Measurements from ENCODE around the gene RPS16. TPM values are rescaled to one million over a fixed set of nuclear protein-coding genes. Genes with fewer than 3 reads are reported as not detected.

The RPS16 gene
- total RNA-seq, 1 donor from 2014 or later = 1,065 TPM

GRCh38 chr19:39390451-39390750, 45.3 kb downstream of the RPS16 start:
- peaks cover 29% of the 10 kb centered on the region for H3K4me1 Mint-ChIP-seq (ENCODE audit: low read depth)
- H3K9me3 Mint-ChIP-seq (ENCODE audit: low read depth) = no peaks in the 10 kb centered on the region
- peaks cover 24% of the 10 kb centered on the region for H3K36me3 Mint-ChIP-seq (ENCODE audit: low read depth)
- no peak for DNase-seq (ENCODE audit: low spot score)
- no peaks in the 10 kb centered on the region for H3K27me3 Mint-ChIP-seq (ENCODE audit: low read depth)
- H3K27ac Mint-ChIP-seq (ENCODE audit: unreplicated experiment) = peak overlapping the region; percentile 98
- TF ChIP-seq CTCF (IDR thresholded peaks at IDR 0.05) = no peak
- H3K4me3 Mint-ChIP-seq (ENCODE audit: unreplicated experiment) = peak overlapping the region; percentile 97

- no peak for DNase-seq (ENCODE audit: low spot score)
- Mint-ChIP-seq H3K27ac (ENCODE audit: unreplicated experiment) (peak overlapping the region; percentile 98), H3K36me3 (ENCODE audit: low read depth) (peaks cover 20% of the 10 kb centered on the region), H3K27me3 (ENCODE audit: low read depth) (no peaks in the 10 kb centered on the region), H3K4me3 (ENCODE audit: unreplicated experiment) (peak overlapping the region; percentile 97), H3K4me1 (ENCODE audit: low read depth) (peaks cover 29% of the 10 kb centered on the region), H3K9me3 (ENCODE audit: low read depth) (no peaks in the 10 kb centered on the region)
- no peak for TF ChIP-seq CTCF (IDR thresholded peaks at IDR 0.05)
Measured at GRCh38 chr19:39389631-39390414, 45.9 kb downstream of the RPS16 start.

- no peak overlapping the region for H3K4me3 Mint-ChIP-seq (ENCODE audit: unreplicated experiment)
- no peak for TF ChIP-seq CTCF (IDR thresholded peaks at IDR 0.05)
- H3K27me3 Mint-ChIP-seq (ENCODE audit: low read depth) = no peaks in the 10 kb centered on the region
- peaks cover 20% of the 10 kb centered on the region for H3K36me3 Mint-ChIP-seq (ENCODE audit: low read depth)
- peaks cover 29% of the 10 kb centered on the region for H3K4me1 Mint-ChIP-seq (ENCODE audit: low read depth)
- no peak for DNase-seq (ENCODE audit: low spot score)
- no peaks in the 10 kb centered on the region for H3K9me3 Mint-ChIP-seq (ENCODE audit: low read depth)
- H3K27ac Mint-ChIP-seq (ENCODE audit: unreplicated experiment) = peak overlapping the region; percentile 52
Measured at GRCh38 chr19:39388657-39389056, 47.1 kb downstream of the RPS16 start.

- H3K27me3 Mint-ChIP-seq (ENCODE audit: low read depth) = no peaks in the 10 kb centered on the region
- peaks cover 21% of the 10 kb centered on the region for H3K4me1 Mint-ChIP-seq (ENCODE audit: low read depth)
- H3K4me3 Mint-ChIP-seq (ENCODE audit: unreplicated experiment) = no peak overlapping the region
- no peak for DNase-seq (ENCODE audit: low spot score)
- H3K27ac Mint-ChIP-seq (ENCODE audit: unreplicated experiment) = peak overlapping the region; percentile 70
- H3K36me3 Mint-ChIP-seq (ENCODE audit: low read depth) = peaks cover 31% of the 10 kb centered on the region
- TF ChIP-seq CTCF (IDR thresholded peaks at IDR 0.05) = no peak
- no peaks in the 10 kb centered on the region for H3K9me3 Mint-ChIP-seq (ENCODE audit: low read depth)
Measured at GRCh38 chr19:39386557-39386956, 49.2 kb downstream of the RPS16 start.

DNA sequence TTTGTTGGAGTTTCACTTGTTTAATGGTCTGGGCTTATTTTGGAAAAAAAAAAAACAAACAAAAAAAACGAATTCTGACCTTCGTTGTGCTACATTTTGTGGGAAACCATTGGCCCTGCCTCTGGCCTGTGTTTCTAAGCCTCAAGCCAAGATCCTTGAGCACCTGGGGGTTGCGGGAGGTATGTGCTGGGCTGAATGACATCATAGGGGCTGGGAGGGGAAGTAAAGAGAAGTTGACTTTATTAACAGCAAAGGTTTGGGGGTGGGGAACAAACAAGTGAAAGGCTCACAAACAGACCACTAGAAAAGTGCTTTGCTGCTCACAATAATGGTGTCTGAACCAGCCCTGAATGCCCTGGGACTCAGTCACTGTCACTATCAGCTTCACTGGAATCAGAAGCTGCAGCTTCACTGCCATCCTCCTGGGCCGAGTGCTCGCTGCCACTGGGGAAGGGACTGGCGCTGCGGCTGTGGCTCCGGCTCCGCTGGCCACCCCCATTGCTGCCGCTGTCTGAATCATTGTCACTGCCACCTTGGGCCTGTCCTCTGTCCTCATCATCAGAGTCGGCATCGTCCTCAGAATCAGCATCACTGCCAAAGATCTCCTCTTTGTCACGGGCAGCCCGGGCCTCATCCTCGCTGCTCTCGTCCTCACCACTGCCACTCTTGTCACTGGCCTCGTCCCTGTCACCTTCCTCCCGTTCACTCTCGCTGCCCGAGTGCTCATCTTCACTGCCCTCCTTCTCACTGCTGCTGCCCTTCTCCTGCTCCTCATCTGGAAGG, 49.9 kb downstream of the RPS16 start:
- Mint-ChIP-seq H3K9me3 (ENCODE audit: low read depth) (no peaks in the 10 kb centered on the region), H3K4me1 (ENCODE audit: low read depth) (peaks cover 14% of the 10 kb centered on the region), H3K27ac (ENCODE audit: unreplicated experiment) (peak overlapping the region; percentile 70), H3K4me3 (ENCODE audit: unreplicated experiment) (no peak overlapping the region), H3K36me3 (ENCODE audit: low read depth) (peaks cover 39% of the 10 kb centered on the region), H3K27me3 (ENCODE audit: low read depth) (no peaks in the 10 kb centered on the region)
- no peak for TF ChIP-seq CTCF (IDR thresholded peaks at IDR 0.05)
- DNase-seq (ENCODE audit: low spot score) = no peak

Data from chondrocyte (in vitro differentiated cells).